ENCODE results near the gene NDC1. TPM values are rescaled to one million over a fixed set of nuclear protein-coding genes. Genes with fewer than 3 reads are reported as not detected.

NDC1 gene
- total RNA-seq, 2 experiments from 2014 or later, result 48.1 to 49.0 TPM

GRCh38 chr1:53737648-53738204 is 100.4 kb downstream of the NDC1 start:
- ChIA-PET POLR2A (no interaction called here), CTCF (interaction anchor here (0.9 to 1.2 kb wide), 2 partner anchors 43 to 252 kb away, joined by 3 read pairs; no protein-coding TSS in a partner anchor)

- CTCF ChIA-PET, result interaction anchor here (0.6 to 1.0 kb wide), 2 partner anchors 18 to 1392 kb away, joined by 3 read pairs; no protein-coding TSS in a partner anchor
- POLR2A ChIA-PET, result interaction anchor here (0.6 kb wide), 1 partner anchor 1005 kb away, joined by 5 read pairs; no protein-coding TSS in a partner anchor
Observed at GRCh38 chr1:53736290-53736689, 101.8 kb downstream of the NDC1 start.

- ChIA-PET POLR2A (interaction anchor here (0.6 kb wide), 1 partner anchor 1005 kb away, joined by 5 read pairs; no protein-coding TSS in a partner anchor), CTCF (no interaction called here)
Observed at GRCh38 chr1:53735681-53736080, 102.4 kb downstream of the NDC1 start.

- ChIA-PET POLR2A (no interaction called here), CTCF (interaction anchor here (1.7 kb wide), 1 partner anchor 19 kb away, joined by 3 read pairs; no protein-coding TSS in a partner anchor)
Observed at GRCh38 chr1:53735261-53735660, 102.8 kb downstream of the NDC1 start.

- ChIA-PET CTCF (interaction anchor here (1.7 kb wide), 1 partner anchor 19 kb away, joined by 3 read pairs; no protein-coding TSS in a partner anchor), POLR2A (no interaction called here)
Observed at GRCh38 chr1:53734650-53735211, 103.4 kb downstream of the NDC1 start.

- ChIA-PET CTCF (interaction anchor here (1.7 kb wide), 1 partner anchor 18 kb away, joined by 3 read pairs; no protein-coding TSS in a partner anchor), POLR2A (no interaction called here)
Observed at GRCh38 chr1:53733975-53734649, 104.0 kb downstream of the NDC1 start.

- CTCF ChIA-PET, result interaction anchor here (1.7 kb wide), 1 partner anchor 17 kb away, joined by 3 read pairs; no protein-coding TSS in a partner anchor
- POLR2A ChIA-PET, result no interaction called here
Observed at GRCh38 chr1:53733447-53733931, 104.6 kb downstream of the NDC1 start.

- POLR2A ChIA-PET, result no interaction called here
- CTCF ChIA-PET, result no interaction called here
Observed at GRCh38 chr1:53732912-53733317, 105.2 kb downstream of the NDC1 start.

GRCh38 chr1:53732409-53732808 is 105.7 kb downstream of the NDC1 start:
- POLR2A ChIA-PET, result no interaction called here
- CTCF ChIA-PET, result no interaction called here

GRCh38 chr1:53731779-53732305 is 106.3 kb downstream of the NDC1 start:
- ChIA-PET POLR2A (no interaction called here), CTCF (no interaction called here)

GRCh38 chr1:53731043-53731600 is 107.0 kb downstream of the NDC1 start:
- ChIA-PET CTCF (no interaction called here), POLR2A (no interaction called here)

GRCh38 chr1:53730224-53730865 is 107.8 kb downstream of the NDC1 start:
- ChIA-PET POLR2A (no interaction called here), CTCF (no interaction called here)

GRCh38 chr1:53729456-53730223 is 108.5 kb downstream of the NDC1 start:
- ChIA-PET CTCF (no interaction called here), POLR2A (no interaction called here)

- ChIA-PET CTCF (no interaction called here), POLR2A (no interaction called here)
Observed at GRCh38 chr1:53728702-53729455, 109.2 kb downstream of the NDC1 start.

- CTCF ChIA-PET, result no interaction called here
- POLR2A ChIA-PET, result interaction anchor here (0.6 kb wide), 1 partner anchor 112 kb away, joined by 3 read pairs; no protein-coding TSS in a partner anchor
Observed at GRCh38 chr1:53728196-53728595, 109.9 kb downstream of the NDC1 start.

- POLR2A ChIA-PET, result interaction anchor here (0.6 kb wide), 1 partner anchor 112 kb away, joined by 3 read pairs; no protein-coding TSS in a partner anchor
- CTCF ChIA-PET, result no interaction called here
Observed at GRCh38 chr1:53727461-53728092, 110.5 kb downstream of the NDC1 start.

- POLR2A ChIA-PET, result no interaction called here
- CTCF ChIA-PET, result no interaction called here
Observed at GRCh38 chr1:53726009-53726600, 112.0 kb downstream of the NDC1 start.
